KOPT-K1 (cell line): ENCODE data around the gene GPBP1L1.

Experiments
- H3K27ac ChIP-seq: fragments of 200-600 bp; sonication (generic); 2 replicates; pipeline ENCODE4 v1.5.1; 2016; ENCODE audit warnings: antibody characterized with exemption, mild to moderate bottlenecking, low read depth, low read length; ENCODE audit not compliant: poor library complexity, severe bottlenecking
- H3K36me3 ChIP-seq: fragments of 200-600 bp; sonication (generic); 2 replicates; pipeline ENCODE4 v1.5.1; 2017; ENCODE audit warnings: antibody characterized with exemption, mild to moderate bottlenecking, low read length, moderate library complexity; ENCODE audit not compliant: insufficient read depth
- H3K9me3 ChIP-seq: fragments of 200-600 bp; sonication (generic); 2 replicates; pipeline ENCODE4 v1.5.1; 2017; ENCODE audit warnings: antibody characterized with exemption, low read length, mild to moderate bottlenecking; ENCODE audit not compliant: insufficient read depth, poor library complexity, severe bottlenecking

GPBP1L1 gene

DNA sequence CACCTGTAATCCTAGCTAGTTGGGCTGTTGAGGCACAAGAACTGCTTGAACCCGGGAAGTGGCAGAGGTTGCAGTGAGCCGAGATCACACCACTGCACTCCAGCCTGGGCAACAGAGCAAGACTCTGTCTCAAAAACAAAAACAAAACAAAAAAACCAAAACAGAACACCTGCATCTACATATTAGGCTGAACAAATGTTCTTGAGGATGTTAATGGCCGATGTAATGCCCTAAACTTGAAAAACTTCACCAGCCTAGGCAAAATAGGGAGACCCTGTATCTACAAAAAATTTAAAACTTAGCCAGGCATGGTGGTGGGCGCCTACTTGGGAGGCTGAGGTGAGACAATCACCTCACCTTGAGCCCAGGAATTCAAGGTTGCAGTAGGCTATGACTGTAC, 17.8 kb downstream of the GPBP1L1 start:
- H3K36me3 ChIP-seq, result peaks cover 23% of the 10 kb centered on the region
- H3K9me3 ChIP-seq, result no peaks in the 10 kb centered on the region
- H3K27ac ChIP-seq, result no peak overlapping the region

DNA sequence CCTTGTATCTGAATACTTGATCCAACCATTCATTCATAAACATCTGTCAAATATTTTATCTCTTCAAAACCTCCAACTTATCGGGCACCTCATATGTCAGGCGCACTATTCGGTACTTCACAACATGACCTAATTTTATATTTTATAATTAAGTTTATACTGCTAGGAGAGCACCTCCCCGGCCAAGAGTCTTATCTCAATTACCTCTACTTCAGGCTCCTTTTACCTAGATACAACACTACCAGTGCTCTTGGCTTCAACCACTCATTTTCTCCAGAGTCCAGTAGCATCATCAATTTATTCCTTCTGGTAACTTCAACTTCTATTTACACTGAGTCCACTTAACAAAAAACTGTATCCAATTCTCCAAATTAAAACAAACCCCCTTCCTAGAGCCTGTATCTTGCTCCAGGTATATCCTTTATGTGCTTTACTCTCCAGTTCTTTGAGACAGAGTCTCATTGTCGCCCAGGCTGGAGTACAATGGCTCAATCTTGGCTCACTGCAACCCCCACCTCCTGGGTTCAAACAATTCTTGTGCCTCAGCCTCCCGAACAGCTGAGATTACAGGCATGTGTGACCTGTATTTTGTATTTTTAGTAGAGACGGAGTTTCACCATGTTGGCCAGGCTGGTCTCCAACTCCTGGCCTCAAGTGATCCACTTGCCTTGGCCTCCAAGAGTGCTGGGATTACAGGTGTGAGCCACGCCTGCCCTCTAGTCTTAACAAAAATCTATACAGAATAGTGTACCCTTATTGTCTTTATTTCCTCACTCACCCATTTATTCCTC, 18.8 kb downstream of the GPBP1L1 start:
- no peak overlapping the region for H3K27ac ChIP-seq
- H3K36me3 ChIP-seq, result peaks cover 13% of the 10 kb centered on the region

DNA sequence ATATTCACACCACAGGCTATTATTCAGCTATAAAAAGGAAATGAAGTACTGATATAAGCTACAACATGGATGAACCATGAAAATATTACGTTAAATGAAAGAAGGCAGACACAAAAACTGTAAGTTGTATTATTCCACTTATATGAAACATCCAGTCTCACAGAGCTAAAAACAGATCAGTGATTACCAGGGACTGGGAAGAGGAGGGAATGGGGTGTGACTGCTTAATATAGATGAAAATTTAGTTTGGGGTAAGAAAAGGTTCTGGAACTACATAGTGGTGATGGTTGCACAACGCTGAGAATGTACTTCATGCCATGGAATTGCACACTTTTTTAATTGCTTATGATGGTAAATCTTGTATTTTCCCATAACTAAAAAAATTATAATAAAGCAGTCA, 19.5 kb downstream of the GPBP1L1 start:
- H3K36me3 ChIP-seq, result peaks cover 7% of the 10 kb centered on the region
- no peak overlapping the region for H3K27ac ChIP-seq

More for the DNA sequence above, 18.8 kb downstream of the GPBP1L1 start:
- H3K9me3 ChIP-seq, result no peaks in the 10 kb centered on the region

DNA sequence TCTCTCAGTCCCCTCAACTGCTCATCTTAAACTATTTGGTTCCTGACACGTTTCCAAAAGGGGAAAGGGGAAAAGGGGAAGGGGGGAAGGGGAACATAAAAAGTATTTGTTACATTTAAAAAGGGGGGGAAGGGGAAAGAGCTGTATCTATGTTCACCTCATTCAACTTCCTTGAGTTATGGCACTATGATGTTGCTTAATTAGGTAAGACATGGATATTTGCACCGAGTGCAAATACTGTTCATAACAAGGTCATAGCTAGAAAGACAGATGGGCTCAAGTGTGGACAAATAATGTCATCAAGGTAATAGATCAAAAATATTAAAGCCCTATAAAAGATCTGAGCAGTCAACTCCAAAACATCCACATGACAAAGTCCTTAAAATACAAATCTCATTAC, 26.0 kb downstream of the GPBP1L1 start:
- Histone ChIP-seq H3K36me3 (peaks cover 63% of the 10 kb centered on the region), H3K27ac (no peak overlapping the region), H3K9me3 (no peaks in the 10 kb centered on the region)

More for the DNA sequence above, 19.5 kb downstream of the GPBP1L1 start:
- no peaks in the 10 kb centered on the region for H3K9me3 ChIP-seq

DNA sequence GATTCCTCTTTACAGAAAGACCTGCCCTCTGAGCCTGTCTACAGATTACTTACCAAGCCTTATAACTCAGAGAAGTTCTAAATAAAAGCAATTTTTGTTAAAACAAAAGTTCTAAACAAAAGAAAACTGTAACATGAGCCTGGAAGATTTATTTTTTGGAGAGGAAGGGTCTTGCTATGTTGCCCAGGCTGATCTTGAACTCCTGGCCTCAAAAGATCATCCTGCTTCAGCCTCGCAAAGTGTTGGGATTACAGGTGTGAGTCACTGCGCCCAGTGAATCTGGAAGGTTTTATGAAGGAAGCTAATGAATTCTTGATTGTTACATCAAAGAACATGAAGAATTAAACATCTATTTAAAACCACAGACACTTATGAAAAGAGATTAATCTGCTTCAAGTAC, 27.1 kb downstream of the GPBP1L1 start:
- Histone ChIP-seq H3K27ac (no peak overlapping the region), H3K9me3 (no peaks in the 10 kb centered on the region), H3K36me3 (peaks cover 74% of the 10 kb centered on the region)

DNA sequence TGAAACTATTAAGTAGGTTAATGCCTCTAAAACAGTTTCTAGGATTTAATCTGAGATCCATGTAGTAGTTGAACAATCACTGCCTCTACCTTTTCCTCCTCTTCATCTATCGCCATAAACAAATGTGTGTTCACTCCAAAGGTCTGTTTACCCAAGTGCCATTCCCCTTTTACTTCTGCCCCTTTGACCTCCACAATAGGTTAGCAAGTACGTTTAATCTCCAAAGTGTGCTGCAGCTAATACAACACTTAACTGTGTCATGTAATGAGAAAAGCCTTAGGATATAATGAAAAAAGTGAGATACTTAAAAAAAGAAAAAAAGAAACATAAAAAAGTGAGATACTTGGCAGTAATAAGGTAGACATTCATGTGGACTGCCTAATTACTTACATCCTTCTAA, 28.2 kb downstream of the GPBP1L1 start:
- Histone ChIP-seq H3K27ac (no peak overlapping the region), H3K36me3 (peaks cover 85% of the 10 kb centered on the region), H3K9me3 (no peaks in the 10 kb centered on the region)

DNA sequence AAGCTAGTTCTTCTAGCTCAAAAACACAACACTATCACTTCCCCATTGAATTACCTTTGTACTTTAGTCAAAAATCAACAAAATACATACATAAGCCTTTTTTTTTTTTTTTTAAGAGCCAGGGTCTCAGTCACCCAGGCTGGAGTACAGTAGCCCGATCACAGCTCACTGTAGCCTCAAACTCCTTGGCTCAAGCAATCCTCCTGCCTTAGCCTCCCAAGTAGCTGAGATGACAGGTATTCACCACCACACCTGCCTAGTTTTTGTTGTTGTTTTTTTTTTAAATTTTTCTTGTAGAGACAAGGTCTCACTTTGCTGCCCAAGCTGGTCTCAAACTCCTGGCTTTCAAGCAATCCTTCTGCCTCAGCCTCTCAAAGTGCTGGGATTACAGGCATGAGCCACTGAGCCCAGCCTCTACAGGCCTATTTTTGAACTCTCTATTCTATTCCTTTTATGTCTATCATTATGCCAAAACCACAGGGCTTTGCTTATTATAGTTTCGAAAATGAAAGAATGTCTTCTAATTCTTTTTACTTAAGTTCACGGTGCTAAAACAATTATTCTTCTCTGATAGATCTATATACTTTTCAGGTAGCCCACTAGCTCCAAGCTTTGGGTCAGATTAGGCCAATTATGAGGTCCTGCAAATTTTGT, 29.6 kb downstream of the GPBP1L1 start:
- Histone ChIP-seq H3K27ac (no peak overlapping the region), H3K36me3 (peaks cover 99% of the 10 kb centered on the region), H3K9me3 (no peaks in the 10 kb centered on the region)

DNA sequence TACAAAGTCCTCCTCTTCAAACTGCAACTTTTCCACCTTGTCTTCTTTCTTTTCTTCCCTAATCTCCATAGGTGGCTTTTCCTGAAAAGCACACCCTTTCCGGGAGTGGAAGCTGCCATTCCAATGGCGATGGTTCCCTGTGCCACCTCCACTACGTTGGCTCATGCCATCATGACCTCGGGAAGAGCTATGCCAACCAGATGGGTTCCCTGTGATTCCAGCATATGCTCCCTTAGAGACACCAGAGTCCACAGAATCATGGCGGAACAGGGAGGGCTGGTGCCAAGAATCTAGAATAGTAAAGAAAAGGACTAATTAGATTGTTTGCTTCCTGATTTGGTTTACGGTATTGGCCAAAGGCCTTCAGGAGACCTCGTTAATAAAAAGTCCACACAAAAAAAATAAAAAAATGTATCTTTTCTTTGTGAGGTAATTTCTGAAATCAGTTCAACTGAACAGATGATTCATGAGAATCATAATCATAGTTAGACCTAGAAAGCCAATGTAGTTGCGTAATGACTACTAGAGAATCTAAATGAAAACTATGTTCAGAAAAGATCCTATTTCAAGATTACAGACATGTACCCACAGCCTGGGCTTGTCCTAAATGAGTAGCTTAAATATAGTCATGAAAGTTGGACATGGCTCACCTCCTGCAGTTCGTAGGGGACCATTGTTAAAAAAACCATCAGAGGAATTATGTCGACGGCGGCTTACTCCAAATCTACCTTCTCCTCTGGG, 31.6 kb downstream of the GPBP1L1 start:
- Histone ChIP-seq H3K9me3 (no peaks in the 10 kb centered on the region), H3K36me3 (peaks cover 100% of the 10 kb centered on the region), H3K27ac (no peak overlapping the region)

DNA sequence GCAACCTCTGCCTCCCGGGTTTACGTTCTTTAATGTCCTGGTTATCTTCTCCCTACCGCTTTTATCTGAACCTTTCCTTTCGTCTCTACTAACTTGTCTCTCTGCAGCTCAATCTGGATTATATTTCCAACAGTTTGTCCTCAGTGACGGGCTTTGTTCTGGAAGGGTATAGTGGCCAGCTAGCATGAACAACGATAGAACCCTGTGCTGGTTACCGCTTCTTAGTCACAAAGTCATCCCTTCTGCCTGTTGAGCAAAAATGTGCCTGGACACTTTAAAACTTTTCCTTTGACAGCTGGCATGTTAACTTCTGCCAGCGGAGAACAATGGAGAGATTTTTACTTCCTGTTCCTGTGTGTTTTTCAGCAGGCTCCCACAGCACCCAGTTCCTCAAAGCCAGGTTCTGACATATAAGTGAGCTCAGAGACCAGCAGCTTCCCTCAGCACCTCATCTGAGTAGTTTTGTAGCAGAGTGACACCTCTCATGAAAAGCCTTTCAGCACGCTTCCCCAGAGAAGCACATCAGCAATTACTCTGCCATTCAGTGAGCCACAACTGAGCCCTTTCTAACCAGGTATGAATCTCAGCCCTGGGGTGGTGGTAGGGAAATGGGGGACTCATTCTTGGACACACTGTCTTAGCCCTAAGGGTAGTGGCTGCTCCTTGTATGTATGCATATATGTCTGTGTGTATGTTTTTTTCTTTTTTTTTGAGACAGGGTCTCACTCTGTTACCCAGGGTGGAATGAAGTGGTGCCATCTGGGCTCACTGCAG, 38.9 kb downstream of the GPBP1L1 start:
- Histone ChIP-seq H3K36me3 (peaks cover 86% of the 10 kb centered on the region), H3K27ac (no peak overlapping the region)

DNA sequence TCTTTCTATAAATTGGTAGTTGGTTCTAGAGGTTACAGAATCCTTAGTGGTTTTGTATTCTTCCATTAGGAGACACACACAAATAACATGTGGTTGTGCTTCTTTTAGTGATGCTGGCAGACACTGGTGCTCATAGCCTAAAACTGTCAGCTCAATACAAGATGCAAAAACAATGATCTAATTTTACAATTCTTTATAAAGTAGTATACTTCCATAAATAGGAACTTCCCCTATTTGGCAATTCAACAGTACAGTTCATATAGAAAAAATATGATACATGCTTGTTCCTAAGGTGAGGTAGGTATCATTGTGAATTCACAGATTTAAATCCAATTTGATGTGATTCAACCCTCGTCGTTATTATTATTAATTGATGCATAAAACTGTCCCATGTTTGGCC, 41.7 kb downstream of the GPBP1L1 start:
- Histone ChIP-seq H3K27ac (no peak overlapping the region), H3K9me3 (no peaks in the 10 kb centered on the region), H3K36me3 (peaks cover 86% of the 10 kb centered on the region)

More for the DNA sequence above, 38.9 kb downstream of the GPBP1L1 start:
- H3K9me3 ChIP-seq, result no peaks in the 10 kb centered on the region

DNA sequence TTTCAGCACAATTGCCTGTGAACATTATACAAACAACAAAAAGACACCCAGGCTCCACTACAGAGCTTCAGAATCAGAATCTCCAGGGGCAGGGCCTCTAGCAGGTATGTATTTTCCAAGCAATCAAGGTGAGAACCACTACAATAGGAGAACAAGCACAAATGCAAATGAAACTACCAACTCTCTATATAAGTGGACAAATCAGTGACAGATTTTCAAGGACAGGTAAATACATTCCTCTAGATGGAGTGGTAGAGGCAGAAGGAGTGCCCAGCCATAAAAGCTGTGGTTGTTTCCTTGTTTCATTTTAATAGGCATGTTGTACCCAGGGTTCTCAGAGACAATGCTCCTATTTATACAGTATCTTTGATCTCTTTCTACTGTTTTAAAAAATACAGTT, 42.4 kb downstream of the GPBP1L1 start:
- Histone ChIP-seq H3K27ac (no peak overlapping the region), H3K36me3 (peaks cover 86% of the 10 kb centered on the region), H3K9me3 (no peaks in the 10 kb centered on the region)

DNA sequence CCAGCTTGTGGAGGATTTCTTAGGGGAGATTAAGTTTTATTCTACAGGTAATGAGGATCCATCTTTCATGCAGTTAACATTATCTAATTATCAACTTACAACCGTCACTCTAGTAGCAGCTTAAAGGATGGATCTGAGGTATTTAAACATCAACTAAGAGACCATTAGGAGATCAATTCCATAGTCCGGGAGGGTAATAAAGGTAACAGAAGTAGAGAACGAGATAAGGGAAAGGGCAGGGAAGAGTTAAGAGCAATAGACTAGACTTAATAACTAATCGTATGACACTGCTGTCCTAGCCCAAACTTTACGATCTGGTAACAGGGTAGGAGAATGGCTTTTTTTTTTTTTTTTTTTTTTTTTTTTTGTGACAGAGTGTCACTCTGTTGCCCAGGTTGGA, 43.0 kb downstream of the GPBP1L1 start:
- Histone ChIP-seq H3K36me3 (peaks cover 86% of the 10 kb centered on the region), H3K9me3 (no peaks in the 10 kb centered on the region), H3K27ac (no peak overlapping the region)

DNA sequence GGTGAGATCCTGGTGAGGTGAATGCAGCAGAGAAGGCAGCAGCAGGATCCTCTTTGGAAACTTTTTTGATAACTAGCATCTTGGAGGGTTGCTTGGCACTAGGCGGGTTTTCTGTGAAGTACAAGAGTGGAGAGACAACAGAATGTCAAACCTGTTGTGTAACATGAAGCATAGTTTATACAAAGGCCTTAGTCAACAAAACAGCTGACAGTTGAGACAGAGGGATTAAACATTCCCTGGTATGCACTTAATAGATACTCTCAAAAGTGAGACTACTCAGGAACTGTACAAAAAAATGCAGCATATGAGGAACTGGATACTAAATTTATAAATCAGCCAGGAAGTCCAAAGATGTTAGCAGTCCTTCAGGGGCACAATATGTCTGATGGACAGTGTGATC, 46.0 kb downstream of the GPBP1L1 start:
- H3K36me3 ChIP-seq, result peaks cover 92% of the 10 kb centered on the region
- no peaks in the 10 kb centered on the region for H3K9me3 ChIP-seq
- no peak overlapping the region for H3K27ac ChIP-seq

DNA sequence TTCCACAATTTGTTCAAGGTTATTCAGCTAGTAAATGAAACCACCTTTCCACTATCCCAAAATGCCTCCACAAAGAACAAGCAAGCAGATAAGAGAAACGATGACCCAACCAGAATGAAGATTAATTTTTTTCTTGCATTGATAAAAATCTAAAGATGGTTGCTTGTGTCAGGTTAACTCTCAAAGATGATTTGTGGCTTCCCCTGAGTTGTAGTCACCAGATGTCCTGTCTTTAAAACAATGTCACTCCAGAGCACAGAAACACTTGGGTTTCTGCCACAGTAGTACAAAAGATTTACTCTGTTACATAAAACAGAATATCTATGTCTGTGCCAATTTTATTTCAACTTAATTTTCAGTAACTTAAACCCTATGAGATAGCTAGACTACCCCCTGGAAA, 51.1 kb downstream of the GPBP1L1 start:
- Histone ChIP-seq H3K9me3 (no peaks in the 10 kb centered on the region), H3K36me3 (peaks cover 100% of the 10 kb centered on the region), H3K27ac (no peak overlapping the region)

DNA sequence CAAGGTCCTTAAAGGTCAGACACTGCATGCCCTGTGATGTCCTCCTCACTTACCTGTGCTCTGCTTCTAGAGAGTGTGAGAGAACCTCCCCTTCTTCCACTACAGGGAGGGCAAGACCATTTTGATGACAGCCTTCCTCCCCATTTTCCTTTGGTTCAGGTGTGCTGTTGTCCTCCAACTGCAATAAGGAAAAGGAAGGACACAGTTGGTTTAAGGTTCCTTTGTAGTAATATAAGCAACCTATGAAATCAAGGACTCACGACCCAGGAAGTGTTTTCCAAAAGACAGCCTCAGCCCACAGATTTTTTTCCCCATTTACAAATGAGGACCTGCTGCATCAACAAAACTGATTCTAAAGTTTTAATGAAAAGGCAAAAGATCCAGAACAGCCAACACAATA, 55.9 kb downstream of the GPBP1L1 start:
- Histone ChIP-seq H3K36me3 (peaks cover 98% of the 10 kb centered on the region), H3K9me3 (no peaks in the 10 kb centered on the region), H3K27ac (no peak overlapping the region)
